ENCODE data around the gene LIMCH1.

- TF ChIP-seq, protein P1, sequence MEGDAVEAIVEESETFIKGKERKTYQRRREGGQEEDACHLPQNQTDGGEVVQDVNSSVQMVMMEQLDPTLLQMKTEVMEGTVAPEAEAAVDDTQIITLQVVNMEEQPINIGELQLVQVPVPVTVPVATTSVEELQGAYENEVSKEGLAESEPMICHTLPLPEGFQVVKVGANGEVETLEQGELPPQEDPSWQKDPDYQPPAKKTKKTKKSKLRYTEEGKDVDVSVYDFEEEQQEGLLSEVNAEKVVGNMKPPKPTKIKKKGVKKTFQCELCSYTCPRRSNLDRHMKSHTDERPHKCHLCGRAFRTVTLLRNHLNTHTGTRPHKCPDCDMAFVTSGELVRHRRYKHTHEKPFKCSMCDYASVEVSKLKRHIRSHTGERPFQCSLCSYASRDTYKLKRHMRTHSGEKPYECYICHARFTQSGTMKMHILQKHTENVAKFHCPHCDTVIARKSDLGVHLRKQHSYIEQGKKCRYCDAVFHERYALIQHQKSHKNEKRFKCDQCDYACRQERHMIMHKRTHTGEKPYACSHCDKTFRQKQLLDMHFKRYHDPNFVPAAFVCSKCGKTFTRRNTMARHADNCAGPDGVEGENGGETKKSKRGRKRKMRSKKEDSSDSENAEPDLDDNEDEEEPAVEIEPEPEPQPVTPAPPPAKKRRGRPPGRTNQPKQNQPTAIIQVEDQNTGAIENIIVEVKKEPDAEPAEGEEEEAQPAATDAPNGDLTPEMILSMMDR (IDR thresholded peaks at IDR 0.05; ENCODE audit: low read depth, low read length, poor library complexity, severe bottlenecking) = no peak
- no peak for TF ChIP-seq EZH2phosphoT487 (IDR thresholded peaks at IDR 0.05; ENCODE audit: borderline replicate concordance, low read length)
These were observed 130.1 kb downstream of the LIMCH1 start for GRCh38 chr4:41668024-41668423.

Measured in DOHH2 (cell line).